ENCODE measurements around the gene GOLGA6B. TPM values are rescaled to one million over a fixed set of nuclear protein-coding genes. Genes with fewer than 3 reads are reported as not detected.
"Not testable (repeated sequence)": the region's sequence is repeated elsewhere in the genome, so short reads cannot be mapped to it uniquely, and the experiment has no call there.

The GOLGA6B gene
- total RNA-seq: under 1 TPM in 2 of 9 donors, not detected in 7; 0.11 to 0.61 TPM
- polyA plus RNA-seq: not detected
- long read RNA-seq, donor 1: 0 reads
- long read RNA-seq, donor 2: 0 reads
- long read RNA-seq, donor 3: 0 reads
- long read RNA-seq, donor 4: 0 reads
- long read RNA-seq, donor 5: 0 reads
- long read RNA-seq, donor 6: 0 reads
- long read RNA-seq, donor 7: 0 reads
- long read RNA-seq, donor 8: 0 reads
- long read RNA-seq, donor 9: 0 reads
- long read RNA-seq, donor 10: 0 reads

GRCh38 chr15:72654397-72654796 lies at the start of gene GOLGA6B:
TSS of gene GOLGA6B (plus strand) at chr15:72654697. CDS start at chr15:72654738, 41 bp downstream.
- intact Hi-C loops (cut with DNase I); H3K4me3 ChIP-seq; H3K27ac ChIP-seq; H3K36me3 ChIP-seq (replicated peaks in 1 of 2); H3K27me3 ChIP-seq; H3K9me3 ChIP-seq (replicated peaks in 1 of 3); H3K4me1 ChIP-seq (replicated peaks in 1 of 2); DNase-seq: not testable (repeated sequence)
- WGBS, 4 donors: no CpG with 5 or more reads among the region's 7 CpGs

DNA sequence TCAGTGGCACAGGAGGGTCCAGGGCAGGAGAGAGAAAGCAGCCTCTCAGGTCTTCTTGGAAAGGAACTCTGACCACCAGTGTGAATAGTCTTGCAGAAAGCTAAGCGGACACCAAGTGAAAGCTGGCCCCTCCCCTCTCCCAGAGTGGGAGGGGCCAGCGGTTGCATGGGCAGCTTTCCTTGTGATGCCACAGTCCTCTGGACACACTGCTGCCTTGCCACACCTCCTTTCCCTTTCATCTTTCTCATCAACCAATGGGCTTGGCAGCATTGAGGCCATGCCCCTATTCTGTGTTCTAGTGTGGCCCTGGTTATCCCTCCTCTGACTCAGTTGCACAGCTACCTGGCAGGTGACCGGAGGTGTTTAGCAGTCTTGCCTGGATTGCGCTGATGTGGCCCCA lies 49.7 kb upstream of the GOLGA6B start:
- Histone ChIP-seq H3K4me3 (no peak overlapping the region), H3K27ac (no peak overlapping the region), H3K27me3 (no peaks in the 10 kb centered on the region), H3K9me3 (replicated peaks in 1 of 3) (no peaks in the 10 kb centered on the region), H3K36me3 (replicated peaks in 1 of 2) (no peaks in the 10 kb centered on the region), H3K4me1 (replicated peaks in 1 of 2) (no peaks in the 10 kb centered on the region)
- TF ChIP-seq POLR2A (IDR thresholded peaks at IDR 0.05): no peak
- TF ChIP-seq, protein P1, sequence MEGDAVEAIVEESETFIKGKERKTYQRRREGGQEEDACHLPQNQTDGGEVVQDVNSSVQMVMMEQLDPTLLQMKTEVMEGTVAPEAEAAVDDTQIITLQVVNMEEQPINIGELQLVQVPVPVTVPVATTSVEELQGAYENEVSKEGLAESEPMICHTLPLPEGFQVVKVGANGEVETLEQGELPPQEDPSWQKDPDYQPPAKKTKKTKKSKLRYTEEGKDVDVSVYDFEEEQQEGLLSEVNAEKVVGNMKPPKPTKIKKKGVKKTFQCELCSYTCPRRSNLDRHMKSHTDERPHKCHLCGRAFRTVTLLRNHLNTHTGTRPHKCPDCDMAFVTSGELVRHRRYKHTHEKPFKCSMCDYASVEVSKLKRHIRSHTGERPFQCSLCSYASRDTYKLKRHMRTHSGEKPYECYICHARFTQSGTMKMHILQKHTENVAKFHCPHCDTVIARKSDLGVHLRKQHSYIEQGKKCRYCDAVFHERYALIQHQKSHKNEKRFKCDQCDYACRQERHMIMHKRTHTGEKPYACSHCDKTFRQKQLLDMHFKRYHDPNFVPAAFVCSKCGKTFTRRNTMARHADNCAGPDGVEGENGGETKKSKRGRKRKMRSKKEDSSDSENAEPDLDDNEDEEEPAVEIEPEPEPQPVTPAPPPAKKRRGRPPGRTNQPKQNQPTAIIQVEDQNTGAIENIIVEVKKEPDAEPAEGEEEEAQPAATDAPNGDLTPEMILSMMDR (IDR thresholded peaks at IDR 0.05): no peak
- no peak for DNase-seq
- 92 to 96% (median 95%) methylated on average over 3 to 4 of the region's 4 CpGs for WGBS, 4 donors
- intact Hi-C loops (cut with DNase I): no loop called here

- H3K9me3 ChIP-seq (replicated peaks in 1 of 3); H3K27ac ChIP-seq; H3K27me3 ChIP-seq; H3K36me3 ChIP-seq (replicated peaks in 1 of 2); DNase-seq; intact Hi-C loops (cut with DNase I); H3K4me1 ChIP-seq (replicated peaks in 1 of 2); H3K4me3 ChIP-seq: not testable (repeated sequence)
- 88 to 98% (median 94%) methylated on average over 1 to 3 of the region's 3 CpGs for WGBS, 4 donors
Measured at GRCh38 chr15:72608084-72608483, 46.4 kb upstream of the GOLGA6B start.

- no peaks in the 10 kb centered on the region for H3K36me3 ChIP-seq (replicated peaks in 1 of 2)
- intact Hi-C loops (cut with DNase I): no loop called here
- 90 to 96% (median 90%) methylated on average over 8 of the region's 8 CpGs for WGBS, 4 donors
- no peak for DNase-seq
- H3K27ac ChIP-seq: no peak overlapping the region
- H3K9me3 ChIP-seq (replicated peaks in 1 of 3): no peaks in the 10 kb centered on the region
- no peak for TF ChIP-seq POLR2A (IDR thresholded peaks at IDR 0.05)
- TF ChIP-seq, protein P1 (IDR thresholded peaks at IDR 0.05): no peak
- H3K4me3 ChIP-seq: no peak overlapping the region
- no peaks in the 10 kb centered on the region for H3K4me1 ChIP-seq (replicated peaks in 1 of 2)
- no peaks in the 10 kb centered on the region for H3K27me3 ChIP-seq
Measured at GRCh38 chr15:72609862-72610261, 44.6 kb upstream of the GOLGA6B start.

- H3K36me3 ChIP-seq (replicated peaks in 1 of 2); DNase-seq; H3K4me1 ChIP-seq (replicated peaks in 1 of 2); intact Hi-C loops (cut with DNase I); H3K9me3 ChIP-seq (replicated peaks in 1 of 3); H3K4me3 ChIP-seq; H3K27ac ChIP-seq; H3K27me3 ChIP-seq: not testable (repeated sequence)
- 83 to 95% (median 94%) methylated on average over 3 of the region's 3 CpGs for WGBS, 4 donors
Measured at GRCh38 chr15:72612324-72612723, 42.2 kb upstream of the GOLGA6B start.

DNA sequence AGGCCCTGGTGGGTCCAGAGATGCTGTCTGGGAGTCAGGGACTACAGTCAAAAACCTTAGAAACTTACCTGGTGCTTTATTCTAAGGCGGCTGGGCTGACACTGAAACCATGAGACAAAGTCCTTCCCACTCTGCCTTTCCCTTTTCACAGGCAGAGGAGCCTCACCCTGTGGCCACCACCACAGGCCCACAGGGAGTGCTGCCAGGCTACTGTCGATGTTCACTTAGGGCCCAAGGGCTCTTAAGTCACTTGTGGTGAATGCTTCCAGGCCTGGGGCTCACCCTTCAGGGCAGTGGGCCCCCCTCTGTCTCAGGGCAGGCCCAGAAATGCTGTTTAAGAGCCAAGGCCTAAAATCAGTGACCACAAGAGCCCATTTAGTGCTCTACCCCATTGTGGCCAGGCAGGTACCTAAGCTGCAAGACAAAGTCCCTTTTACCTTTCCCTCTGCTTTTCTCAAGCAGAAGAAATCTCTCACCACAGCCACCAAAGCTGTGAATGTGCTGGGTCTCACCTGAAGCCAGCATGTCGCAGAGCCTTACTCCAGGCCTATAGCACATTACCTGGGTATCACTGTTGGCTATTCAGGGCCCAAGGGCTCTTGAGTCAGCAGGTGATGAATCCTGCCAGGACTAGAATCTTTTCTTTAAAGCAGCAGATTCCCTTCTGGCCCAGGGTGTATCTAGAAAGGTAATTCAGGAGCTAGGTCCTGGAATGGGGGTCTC lies 39.5 kb upstream of the GOLGA6B start:
- Histone ChIP-seq H3K27me3 (no peaks in the 10 kb centered on the region), H3K9me3 (replicated peaks in 1 of 3) (no peaks in the 10 kb centered on the region), H3K4me3 (no peak overlapping the region), H3K4me1 (replicated peaks in 1 of 2) (no peaks in the 10 kb centered on the region), H3K36me3 (replicated peaks in 1 of 2) (no peaks in the 10 kb centered on the region), H3K27ac (no peak overlapping the region)
- TF ChIP-seq POLR2A (IDR thresholded peaks at IDR 0.05): no peak
- TF ChIP-seq, protein P1 (IDR thresholded peaks at IDR 0.05): no peak
- no peak for DNase-seq
- intact Hi-C loops (cut with DNase I): no loop called here
- WGBS, 4 donors: 90 to 93% (median 91%) methylated on average over 3 of the region's 3 CpGs

GRCh38 chr15:72615533-72616233 lies 38.8 kb upstream of the GOLGA6B start:
- H3K4me3 ChIP-seq; intact Hi-C loops (cut with DNase I): not testable (repeated sequence)
- WGBS, 4 donors: 53 to 61% (median 57%) methylated on average over 5 to 6 of the region's 7 CpGs

More at GRCh38 chr15:72615533-72616233, 38.8 kb upstream of the GOLGA6B start:
- H3K27me3 ChIP-seq; H3K27ac ChIP-seq; H3K36me3 ChIP-seq (replicated peaks in 1 of 2); H3K9me3 ChIP-seq (replicated peaks in 1 of 3); H3K4me1 ChIP-seq (replicated peaks in 1 of 2): not testable (repeated sequence)
- peak in 2 of 7 donors; percentile 10 to 46 for DNase-seq
